ENCODE measurements around the gene FCHSD1.
A peak's percentile ranks its signal among the peaks of the same experiment; 100 is the strongest.
"Not testable (repeated sequence)": the region's sequence is repeated elsewhere in the genome, so short reads cannot be mapped to it uniquely, and the experiment has no call there.

FCHSD1 gene

GRCh38 chr5:141617682-141618029, 33.6 kb downstream of the FCHSD1 start:
- no peak for DNase-seq (ENCODE audit: low read depth)

DNA sequence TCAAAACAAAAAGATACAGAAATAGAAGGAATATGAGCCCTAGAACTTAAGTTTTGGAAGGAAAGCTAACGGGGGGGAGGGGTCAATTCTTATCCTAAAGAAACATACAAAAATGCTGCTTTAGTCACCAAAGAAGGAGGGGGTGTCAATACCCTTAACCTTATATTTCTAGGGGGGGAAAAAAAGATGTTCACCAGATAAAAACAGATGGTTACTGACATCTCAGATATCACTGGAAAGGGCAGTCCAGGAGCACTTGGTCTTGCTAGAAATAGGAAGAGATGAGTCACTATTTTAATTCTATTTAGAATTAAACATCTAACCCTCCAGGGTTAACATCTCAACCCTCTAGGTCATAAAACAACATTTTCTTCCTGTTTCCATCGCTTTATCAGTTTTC, 34.1 kb downstream of the FCHSD1 start:
- DNase-seq (ENCODE audit: low read depth) = no peak

DNA sequence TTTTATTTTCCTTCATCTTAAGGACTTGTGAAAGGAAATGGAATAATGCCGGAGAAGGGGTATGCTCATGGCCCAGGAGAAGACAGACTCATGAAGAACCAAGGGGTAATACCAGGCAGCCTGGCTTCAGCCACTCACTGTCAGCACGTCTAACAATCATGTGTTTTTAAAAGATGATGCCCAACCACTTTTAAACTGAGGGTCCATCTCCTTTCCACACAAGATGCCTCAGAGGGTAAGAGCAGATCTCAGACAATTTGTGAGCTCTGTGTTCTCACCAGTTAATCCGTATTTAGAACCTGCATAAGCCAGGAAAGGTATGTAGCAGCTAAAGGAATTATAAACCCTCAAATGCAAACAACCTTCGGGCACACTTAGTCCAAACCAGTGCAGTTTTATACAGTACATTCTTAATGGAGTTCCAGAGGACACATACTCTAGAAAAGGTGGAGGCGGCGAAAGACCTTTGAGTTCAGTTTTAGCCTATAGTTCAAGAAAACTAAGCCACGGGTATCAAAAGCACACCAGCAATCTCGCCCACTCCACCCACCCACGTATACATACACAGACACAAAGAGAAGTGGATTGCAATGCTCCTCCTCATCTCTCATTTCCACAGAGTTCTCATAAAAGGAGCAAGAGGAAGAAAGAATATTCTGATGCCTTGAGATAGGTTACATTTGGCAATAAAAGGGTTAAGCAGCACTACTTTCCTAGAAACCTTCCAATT, 35.1 kb downstream of the FCHSD1 start:
- no peak for DNase-seq (ENCODE audit: low read depth)

DNA sequence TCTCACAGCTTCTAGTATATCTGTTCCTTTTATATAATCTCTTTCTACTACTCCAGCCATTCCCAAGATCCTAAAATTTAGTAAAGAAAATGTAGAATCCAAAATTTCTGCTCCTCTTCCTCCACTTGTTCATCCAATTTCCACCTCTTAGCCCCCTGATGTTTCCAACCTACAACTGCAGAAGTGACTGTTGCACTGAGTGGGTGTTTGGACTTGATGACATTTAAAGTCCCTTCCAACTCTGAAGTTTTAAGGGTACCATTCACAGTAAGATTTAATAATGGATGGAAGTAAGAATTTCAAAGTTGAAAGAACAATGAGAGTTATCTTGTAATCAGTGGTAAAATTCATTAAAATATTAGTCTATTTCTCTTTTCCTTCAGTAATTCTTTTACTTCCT, 37.9 kb downstream of the FCHSD1 start:
- DNase-seq (ENCODE audit: low read depth) = no peak

- DNase-seq (ENCODE audit: low read depth) = no peak
These were observed 39.9 kb downstream of the FCHSD1 start for GRCh38 chr5:141611289-141611688.

DNA sequence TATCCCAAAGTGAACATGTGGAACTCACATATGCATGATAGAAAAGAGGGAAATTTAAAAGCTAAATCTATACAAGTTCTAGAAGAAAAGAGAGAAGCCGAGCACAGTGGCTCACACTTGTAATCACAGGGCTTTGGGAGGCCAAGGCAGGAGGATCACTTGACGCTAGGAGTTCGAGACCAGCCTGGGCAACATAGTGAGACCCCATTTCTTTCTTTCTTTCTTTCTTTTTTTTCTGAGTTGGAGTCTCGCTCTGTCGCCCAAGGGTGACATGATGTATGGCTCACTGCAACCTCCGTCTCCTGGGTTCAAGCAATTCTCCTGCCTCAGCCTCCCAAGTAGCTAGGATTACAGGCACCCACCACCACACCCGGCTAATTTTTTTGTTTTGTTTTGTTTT, 41.3 kb downstream of the FCHSD1 start:
- DNase-seq (ENCODE audit: low read depth) = not testable (repeated sequence)

DNA sequence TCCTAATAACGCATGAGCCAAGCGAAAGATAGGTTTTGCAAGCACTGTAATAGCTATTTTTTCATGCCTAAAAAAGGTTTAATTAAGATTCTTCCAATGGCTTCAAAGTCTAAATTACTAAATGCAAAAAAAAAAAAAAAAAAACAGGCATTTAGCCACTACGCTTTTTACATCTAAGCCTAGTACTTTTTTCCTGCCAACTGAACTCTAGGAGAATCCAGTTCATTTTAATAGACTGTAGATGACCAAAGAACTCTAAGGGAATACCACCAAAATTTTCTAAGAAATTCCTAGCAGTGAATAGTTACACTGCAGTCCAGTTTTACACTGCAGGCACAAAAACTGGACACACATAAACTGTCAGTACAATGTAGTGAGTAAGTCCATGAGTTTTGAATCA, 42.2 kb downstream of the FCHSD1 start:
- no peak for DNase-seq (ENCODE audit: low read depth)

GRCh38 chr5:141608557-141608956, 42.7 kb downstream of the FCHSD1 start:
- no peak for DNase-seq (ENCODE audit: low read depth)

DNA sequence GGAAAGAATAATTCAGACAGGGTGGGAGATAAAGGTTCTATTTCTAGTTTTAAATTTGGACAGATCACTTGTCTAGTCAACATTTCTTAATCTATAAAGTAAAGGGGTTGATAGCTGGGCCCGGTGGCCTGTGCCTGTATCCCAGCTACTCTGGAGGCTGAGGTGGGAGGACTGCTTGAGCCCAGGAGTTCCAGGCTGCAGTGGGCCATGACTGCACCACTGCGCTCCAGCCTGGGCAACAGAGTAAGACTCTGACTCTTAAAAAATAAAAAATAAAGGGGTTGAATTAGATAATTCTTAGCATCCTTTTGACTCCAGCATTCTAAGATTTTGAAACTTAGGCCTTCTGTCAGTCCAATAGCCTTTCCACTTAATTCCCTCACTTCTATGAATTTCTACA, 43.2 kb downstream of the FCHSD1 start:
- no peak for DNase-seq (ENCODE audit: low read depth)

DNA sequence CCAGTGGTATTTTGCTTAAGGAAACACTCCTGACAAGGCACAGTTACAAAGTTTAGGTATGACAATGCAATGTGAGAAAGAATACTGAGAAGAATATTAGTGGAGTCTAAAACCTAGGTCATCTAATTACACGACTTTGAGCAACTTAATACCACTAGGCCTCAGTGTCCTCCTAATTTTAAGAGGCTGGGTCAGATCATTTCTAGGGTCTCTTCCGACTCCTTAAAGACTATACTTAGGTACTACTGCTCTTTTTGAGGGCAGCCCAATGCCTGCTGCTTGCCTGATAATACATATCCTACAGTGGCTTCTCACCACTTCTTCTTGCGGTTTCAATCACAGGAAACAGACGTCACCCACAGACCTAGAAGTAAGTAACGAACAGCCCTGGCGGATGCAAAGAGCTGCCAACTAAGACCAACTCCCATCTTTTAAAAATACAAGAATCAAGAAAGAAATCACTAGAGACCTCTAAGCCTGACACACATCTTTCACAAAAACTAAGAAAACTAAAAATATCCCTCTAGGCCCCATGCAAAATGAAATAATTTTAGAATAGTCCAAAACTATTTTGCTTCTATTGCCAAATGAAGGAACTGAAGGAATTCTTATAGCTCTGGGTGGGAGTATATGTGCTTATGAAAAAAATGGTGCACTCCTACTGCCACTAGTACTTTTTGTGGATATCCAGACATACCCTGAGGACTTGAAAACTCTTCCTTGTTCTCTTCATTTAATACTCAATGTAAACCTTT, 45.5 kb downstream of the FCHSD1 start:
- peak; percentile 84 for DNase-seq (ENCODE audit: low read depth)

DNA sequence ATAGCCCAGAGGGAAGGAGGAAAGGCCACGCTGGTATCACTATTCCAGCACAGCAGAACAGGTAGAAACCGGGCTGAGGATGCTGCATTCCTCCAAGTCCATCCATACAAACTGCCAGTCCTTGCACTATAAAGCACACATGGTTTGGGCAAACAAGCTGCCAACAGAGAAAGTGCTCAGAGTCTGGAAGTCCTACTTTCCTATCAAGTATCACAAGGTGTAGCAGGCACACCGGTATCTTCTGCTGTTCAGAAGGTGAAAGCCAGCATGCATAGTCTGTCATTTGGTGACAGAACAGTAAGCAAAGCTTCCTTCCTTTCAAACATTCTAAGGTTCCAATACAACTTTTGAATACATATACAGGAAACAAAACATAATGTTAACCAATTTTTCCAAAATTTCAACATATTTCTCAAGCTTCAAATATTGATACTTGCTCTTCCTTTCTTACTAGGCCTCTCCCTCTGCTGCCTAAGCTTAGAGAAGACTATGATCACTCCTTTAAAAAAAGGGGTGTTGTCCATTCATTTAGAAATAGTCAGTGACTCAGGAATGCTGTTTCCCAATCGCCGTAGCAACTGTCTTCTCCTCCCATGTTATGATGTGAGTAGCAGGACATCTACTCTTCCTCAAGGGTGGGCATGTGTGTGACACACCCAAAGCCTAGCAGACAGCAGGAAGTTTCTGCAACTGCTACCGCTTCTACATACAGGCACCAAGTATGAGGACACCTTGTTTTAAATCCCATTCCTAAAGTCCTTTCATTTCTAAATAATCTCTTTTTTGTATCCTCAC, 47.1 kb downstream of the FCHSD1 start:
- DNase-seq (ENCODE audit: low read depth) = peak; percentile 95

GRCh38 chr5:141602606-141603005, 48.6 kb downstream of the FCHSD1 start:
- DNase-seq (ENCODE audit: low read depth) = no peak

- no peak for DNase-seq (ENCODE audit: low read depth)
These were observed 52.5 kb downstream of the FCHSD1 start for GRCh38 chr5:141598391-141599345.

GRCh38 chr5:141597814-141598213, 53.4 kb downstream of the FCHSD1 start:
- no peak for DNase-seq (ENCODE audit: low read depth)

- no peak for DNase-seq (ENCODE audit: low read depth)
These were observed 53.8 kb downstream of the FCHSD1 start for GRCh38 chr5:141597394-141597793.

GRCh38 chr5:141596867-141597266, 54.4 kb downstream of the FCHSD1 start:
- no peak for DNase-seq (ENCODE audit: low read depth)

- no peak for DNase-seq (ENCODE audit: low read depth)
These were observed 61.1 kb downstream of the FCHSD1 start for GRCh38 chr5:141590127-141590526.

Measured in stromal cell of bone marrow (primary cell).